ENCODE data around the gene PTPN20.

GRCh38 chr10:47042199-47042473 is 130.9 kb downstream of the PTPN20 start:
- TF ChIP-seq CTCF (conservative IDR thresholded peaks at IDR 0.05; ENCODE audit: low read depth, low read length) = no peak
- TF ChIP-seq POLR2A (IDR thresholded peaks at IDR 0.05; ENCODE audit: low read depth, low read length) = no peak
- no peak for TF ChIP-seq MAFK (IDR thresholded peaks at IDR 0.05; ENCODE audit: low read depth, low read length)
- TF ChIP-seq USF2 (IDR thresholded peaks at IDR 0.05; ENCODE audit: low read depth, low read length) = no peak
- TF ChIP-seq FOS (IDR thresholded peaks at IDR 0.05; ENCODE audit: low read depth, low read length) = no peak
- TF ChIP-seq MXI1 (IDR thresholded peaks at IDR 0.05; ENCODE audit: borderline replicate concordance, low read depth, low read length) = no peak
- TF ChIP-seq SMC3 (IDR thresholded peaks at IDR 0.05; ENCODE audit: low read depth, low read length) = no peak
- no peak for TF ChIP-seq CEBPB (IDR thresholded peaks at IDR 0.05; ENCODE audit: low read depth, low read length)
- TF ChIP-seq CHD1 (IDR thresholded peaks at IDR 0.05; ENCODE audit: low read depth, low read length) = no peak
- no peak for TF ChIP-seq RAD21 (IDR thresholded peaks at IDR 0.05; ENCODE audit: low read length)
- TF ChIP-seq NFE2L2 (IDR thresholded peaks at IDR 0.05; ENCODE audit: low read depth, low read length) = no peak
- no peak for TF ChIP-seq MAZ (IDR thresholded peaks at IDR 0.05; ENCODE audit: borderline replicate concordance, low read depth, low read length)
- TF ChIP-seq RCOR1 (IDR thresholded peaks at IDR 0.05; ENCODE audit: insufficient replicate concordance, low read length) = no peak
- no peak for TF ChIP-seq RFX5 (IDR thresholded peaks at IDR 0.05; ENCODE audit: low read depth, low read length)

Measured in IMR-90 (cell line).